SW 1271 (cell line): ENCODE results near the gene ZNF639.
"Not testable (repeated sequence)": the region's sequence is repeated elsewhere in the genome, so short reads cannot be mapped to it uniquely, and the experiment has no call there.

ENCODE experiments used
- DNase-seq, 2 experiments: peaks; one replicate each; lab custom pipeline; 2025; lab: John Stamatoyannopoulos, UW

ZNF639 gene, protein sequence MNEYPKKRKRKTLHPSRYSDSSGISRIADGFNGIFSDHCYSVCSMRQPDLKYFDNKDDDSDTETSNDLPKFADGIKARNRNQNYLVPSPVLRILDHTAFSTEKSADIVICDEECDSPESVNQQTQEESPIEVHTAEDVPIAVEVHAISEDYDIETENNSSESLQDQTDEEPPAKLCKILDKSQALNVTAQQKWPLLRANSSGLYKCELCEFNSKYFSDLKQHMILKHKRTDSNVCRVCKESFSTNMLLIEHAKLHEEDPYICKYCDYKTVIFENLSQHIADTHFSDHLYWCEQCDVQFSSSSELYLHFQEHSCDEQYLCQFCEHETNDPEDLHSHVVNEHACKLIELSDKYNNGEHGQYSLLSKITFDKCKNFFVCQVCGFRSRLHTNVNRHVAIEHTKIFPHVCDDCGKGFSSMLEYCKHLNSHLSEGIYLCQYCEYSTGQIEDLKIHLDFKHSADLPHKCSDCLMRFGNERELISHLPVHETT

DNA sequence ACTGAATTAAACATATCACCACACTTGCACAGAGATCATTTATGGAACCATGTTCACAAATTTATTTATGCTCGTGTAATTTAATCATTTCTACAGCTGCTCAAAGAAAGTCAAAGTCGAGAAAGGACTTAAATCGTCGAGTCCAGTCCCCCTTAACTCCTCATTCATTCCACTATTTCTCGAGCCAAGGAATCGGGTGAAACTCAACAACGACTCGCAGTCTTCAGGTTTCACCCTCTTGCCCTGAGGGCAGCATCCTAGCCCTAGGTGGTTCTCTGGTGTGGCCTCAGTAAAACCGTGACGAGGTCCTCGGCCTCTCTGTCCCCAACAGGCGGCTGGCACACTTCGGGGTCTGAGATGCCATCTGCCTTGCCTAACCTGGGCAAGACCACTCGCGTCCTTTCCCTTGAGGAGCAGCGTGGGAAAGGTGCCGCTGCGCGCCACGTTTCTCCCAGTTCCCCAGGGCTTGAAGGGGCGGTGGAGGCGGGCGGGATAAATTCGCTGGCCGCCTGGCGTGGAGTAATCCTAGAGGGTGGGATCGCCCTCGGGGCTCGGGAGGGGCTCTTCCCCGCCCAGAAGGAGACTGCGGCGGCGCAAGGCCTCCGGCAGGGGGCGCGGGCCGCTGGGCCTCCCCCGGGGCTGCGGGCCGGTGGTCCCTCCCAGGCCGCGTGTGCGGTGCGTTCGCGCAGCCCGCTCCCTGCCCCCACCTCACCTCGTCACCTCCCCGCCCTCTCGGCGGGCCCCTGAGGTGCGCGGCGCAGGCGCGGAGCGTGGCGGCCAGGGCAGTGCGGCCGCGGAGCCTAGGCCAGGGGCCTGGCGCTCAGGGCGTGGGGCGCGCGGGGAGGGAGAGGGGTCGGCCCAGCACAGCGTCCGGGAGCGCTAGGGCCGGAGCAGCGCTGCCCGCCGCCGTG lies at the start of gene ZNF639:
Gene ZNF639 (plus strand): TSS at position 746 of the 911 bp plus-strand sequence. CDS start 5,263 bp downstream, outside the sequence.
- peak; percentile 55 to 88 for DNase-seq

DNA sequence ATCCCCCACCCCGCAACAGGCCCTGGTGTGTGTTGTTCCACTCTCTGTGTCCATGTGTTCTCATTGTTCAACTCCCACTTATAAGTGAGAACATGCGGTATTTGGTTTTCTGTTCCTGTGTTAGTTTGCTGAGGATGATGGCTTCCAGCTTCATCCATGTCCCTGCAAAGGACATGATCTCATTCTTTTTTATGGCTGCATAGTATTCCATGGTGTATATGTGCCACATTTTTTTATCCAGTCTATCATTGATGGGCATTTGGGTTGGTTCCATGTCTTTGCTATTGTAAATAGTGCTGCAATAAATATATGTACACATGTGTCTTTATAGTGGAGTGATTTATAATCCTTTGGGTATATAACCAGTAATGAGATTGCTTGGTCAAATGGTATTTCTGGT lies 48.4 kb upstream of the ZNF639 start:
- not testable (repeated sequence) for DNase-seq

GRCh38 chr3:179276001-179276400 lies 46.8 kb upstream of the ZNF639 start:
- no peak for DNase-seq

DNA sequence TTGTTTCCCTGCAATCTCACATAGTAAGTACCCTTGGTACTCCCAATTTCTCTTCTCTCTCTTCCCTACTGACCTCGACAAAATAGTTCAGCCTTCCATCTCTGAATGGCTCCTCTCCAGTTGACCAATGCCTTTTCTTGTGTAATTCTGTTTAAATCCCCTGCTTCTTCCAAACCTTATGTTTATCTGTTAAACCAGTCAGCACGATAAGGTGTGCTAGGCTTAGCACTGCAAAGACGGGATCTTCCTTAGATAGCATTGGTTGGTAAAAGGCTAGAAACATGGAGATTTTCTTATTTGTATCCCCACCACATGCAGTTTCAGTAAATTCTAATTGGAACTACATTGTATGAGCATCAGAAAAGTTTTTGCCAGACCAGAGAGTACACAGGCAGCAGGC lies 46.1 kb upstream of the ZNF639 start:
- DNase-seq: no peak

DNA sequence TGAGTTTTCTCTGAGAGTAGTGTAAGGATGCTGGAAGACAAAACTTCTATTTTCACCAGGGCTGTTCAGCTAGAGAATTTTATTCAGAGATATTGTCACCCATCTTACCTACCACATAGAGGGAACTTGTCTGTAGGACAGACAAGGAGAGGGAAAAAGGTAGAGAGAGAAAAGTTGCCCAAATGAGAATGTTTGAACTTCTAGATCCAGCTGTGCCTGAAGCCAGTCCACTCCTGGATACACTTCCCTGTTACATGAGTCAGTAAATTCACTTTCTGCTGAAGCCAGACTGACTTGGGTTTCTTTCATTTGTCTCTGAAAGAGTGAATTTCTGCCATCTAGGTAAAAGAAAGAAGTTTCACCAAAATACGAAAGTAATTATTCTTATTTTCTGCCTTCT lies 44.7 kb upstream of the ZNF639 start:
- no peak for DNase-seq

DNA sequence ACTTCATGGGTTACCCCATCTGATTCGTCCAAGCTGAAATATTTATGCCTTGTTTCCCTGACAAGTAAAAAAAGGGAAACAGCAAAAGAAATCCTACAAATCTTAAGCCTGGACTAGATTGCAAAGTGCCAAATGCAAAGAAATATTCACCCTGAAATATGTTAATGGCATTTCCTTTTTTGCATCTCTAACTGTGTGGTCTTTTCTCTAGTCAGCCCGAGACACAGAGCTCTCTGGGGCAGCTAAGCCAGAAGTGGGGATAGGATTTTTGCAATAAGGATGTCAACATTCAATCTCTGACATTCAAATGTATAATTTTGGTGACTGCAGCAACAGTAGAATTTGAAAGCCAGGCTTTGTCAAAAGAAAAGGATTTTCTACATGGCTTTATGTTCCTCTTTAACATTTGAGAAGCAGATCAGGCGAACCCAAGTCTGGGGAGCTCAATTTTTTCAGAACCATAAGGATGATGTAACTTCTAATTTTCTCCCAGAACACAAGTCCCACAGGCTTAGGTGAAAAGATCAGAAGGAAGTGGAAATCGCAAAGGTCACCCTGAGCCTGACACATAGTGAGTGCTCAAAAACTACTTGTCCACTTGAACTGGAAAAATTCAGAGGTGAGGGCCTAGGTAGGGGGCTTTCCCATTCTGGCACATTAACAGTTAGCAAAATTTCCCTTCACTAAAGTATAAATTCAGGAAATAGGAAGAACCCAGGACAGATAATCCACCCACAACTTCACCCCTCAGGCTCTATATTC lies 43.7 kb upstream of the ZNF639 start:
- DNase-seq: no peak

- no peak for DNase-seq
These were observed 43.0 kb upstream of the ZNF639 start for GRCh38 chr3:179279837-179280236.

DNA sequence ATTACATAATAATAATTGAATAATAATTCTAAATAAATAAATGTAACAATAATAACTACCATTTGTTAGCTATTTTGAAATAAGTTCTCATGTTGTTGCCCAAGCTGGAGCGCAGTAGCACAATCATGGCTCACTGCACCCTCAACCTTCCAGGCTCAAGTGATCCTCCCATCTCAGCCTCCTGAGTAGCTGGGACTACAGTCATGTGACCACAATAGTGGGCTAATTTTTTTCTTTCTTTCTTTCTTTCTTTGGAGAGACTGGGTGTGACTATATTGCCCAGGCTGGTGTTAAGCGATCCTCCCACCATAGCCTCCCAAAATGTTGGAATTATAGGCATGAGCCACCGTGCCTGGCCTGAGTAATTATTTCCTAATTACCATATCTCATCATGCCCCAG lies 41.0 kb upstream of the ZNF639 start:
- DNase-seq: no peak

GRCh38 chr3:179286331-179286730 lies 36.5 kb upstream of the ZNF639 start:
- no peak for DNase-seq

DNA sequence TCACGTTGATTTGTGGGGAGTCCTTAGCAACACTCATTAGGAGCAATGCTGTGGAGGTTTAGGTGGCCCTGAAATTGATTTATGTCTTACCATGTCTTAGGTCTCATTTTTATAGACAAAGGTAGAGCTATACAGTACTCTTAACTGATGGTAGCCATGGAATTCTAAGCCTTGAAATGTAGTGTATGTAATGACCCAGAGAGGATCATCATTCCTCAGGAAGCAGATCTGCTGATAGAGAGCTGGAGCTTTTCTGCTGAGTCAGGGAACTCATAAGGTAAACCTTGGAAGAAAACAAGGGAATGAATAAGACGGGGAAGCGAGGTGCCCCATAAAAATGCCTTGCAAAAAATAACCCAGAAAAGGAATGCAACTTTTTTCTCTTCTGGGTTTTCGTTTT lies 34.0 kb upstream of the ZNF639 start:
- DNase-seq: no peak

GRCh38 chr3:179289295-179289694 lies 33.5 kb upstream of the ZNF639 start:
- DNase-seq: no peak

GRCh38 chr3:179292450-179292849 lies 30.4 kb upstream of the ZNF639 start:
- DNase-seq: no peak

GRCh38 chr3:179297971-179298725 lies 24.7 kb upstream of the ZNF639 start:
- no peak for DNase-seq

- DNase-seq: no peak
These were observed 23.5 kb upstream of the ZNF639 start for GRCh38 chr3:179299316-179299715.

GRCh38 chr3:179299999-179300613 lies 22.7 kb upstream of the ZNF639 start:
- DNase-seq: no peak

DNA sequence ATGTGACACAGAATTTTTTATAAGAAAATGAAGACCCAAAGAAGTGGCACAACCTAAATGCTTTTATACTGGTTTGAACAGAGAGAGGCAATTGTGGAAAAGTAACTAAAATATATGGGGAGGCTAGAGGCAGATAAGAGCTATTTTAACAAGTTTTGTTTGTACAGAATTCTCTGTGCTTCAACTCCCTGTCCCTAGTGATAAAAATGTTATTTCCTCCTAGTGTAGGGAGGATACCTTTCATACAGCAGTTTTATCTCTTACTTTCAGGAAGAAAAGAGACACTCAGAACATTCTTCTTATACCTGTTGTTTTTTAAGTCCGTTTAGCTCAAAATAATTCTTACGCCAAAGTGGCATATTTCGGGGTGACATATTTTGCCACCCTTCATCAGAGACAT lies 21.2 kb upstream of the ZNF639 start:
- DNase-seq: no peak

DNA sequence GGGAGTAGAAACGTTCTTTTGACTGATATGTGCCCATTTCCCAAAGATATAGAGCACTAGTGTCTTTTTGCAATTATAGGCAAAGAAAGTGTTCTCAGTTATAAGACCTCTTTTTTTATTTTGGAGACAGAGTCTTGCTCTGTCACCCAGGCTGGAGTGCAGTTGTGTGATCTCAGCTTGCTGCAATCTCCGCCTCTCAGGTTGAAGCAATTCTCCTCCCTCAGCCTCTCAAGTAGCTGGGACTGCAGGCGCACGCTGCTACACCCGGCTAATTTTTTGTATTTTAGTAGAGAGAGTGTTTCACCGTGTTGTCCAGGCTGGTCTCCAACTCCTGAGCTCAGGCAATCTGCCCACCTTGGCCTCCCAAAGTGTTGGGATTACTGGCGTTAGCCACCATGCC lies 20.7 kb upstream of the ZNF639 start:
- DNase-seq: no peak

- DNase-seq: no peak
These were observed 18.2 kb upstream of the ZNF639 start for GRCh38 chr3:179304605-179305004.

DNA sequence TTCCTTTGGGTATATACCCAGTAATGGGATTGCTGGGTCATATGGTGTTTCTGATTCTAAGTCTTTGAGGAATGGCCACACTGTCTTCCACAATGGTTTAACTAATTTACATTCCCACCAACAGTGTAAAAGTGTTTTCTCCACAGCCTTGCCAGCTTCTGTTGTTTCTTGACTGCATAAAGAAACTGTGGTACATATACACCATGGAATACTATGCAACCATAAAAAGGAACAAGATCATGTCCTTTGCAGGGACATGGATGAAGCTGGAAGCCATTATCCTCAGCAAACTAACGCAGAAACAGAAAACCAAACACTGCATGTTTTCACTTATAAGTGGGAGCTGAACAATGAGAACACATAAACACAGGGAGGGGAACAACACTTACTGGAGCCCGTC lies 15.5 kb upstream of the ZNF639 start:
- not testable (repeated sequence) for DNase-seq

- no peak for DNase-seq
These were observed 14.8 kb upstream of the ZNF639 start for GRCh38 chr3:179308001-179308400.
